ENCODE results near the gene GTSE1. TPM values are rescaled to one million over a fixed set of nuclear protein-coding genes. Genes with fewer than 3 reads are reported as not detected.

The GTSE1 gene
- total RNA-seq, 1 experiment from 2014 or later = 42.6 TPM

DNA sequence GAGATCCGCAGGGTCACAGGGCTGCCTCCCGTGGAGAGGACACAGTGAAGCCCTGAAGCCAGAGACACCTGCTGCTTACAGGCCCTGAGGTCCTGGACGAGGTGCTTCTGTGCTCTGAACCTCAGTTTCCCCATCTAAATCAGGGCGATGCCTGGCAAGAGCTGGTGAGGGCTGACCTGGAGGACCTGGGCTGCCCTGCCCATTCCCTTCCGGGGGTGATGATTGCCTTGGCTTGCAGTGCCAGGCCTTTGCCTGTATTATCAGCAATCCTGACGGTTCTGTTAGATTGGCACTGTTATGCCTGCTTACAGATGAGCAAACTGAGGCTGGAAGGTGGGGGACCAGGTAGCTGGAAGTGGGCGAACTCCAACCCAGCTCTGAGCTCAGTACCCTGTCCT is 7.8 kb upstream of the GTSE1 start:
- peaks cover 10 to 43% (median 40%) of the 10 kb centered on the region in 3 experiments; a peak in 6 of 7 replicates for H3K36me3 Mint-ChIP-seq (ENCODE audit: insufficient read depth in 1 of 3, low read depth in 3 of 3)
- H3K79me1 ChIP-seq (ENCODE audit: insufficient read depth, low read depth, low read length, poor library complexity, severe bottlenecking) = no peaks in the 10 kb centered on the region
- H2BK20ac ChIP-seq (ENCODE audit: low read depth, low read length, poor library complexity, severe bottlenecking) = no peak overlapping the region
- no peak overlapping the region for H3K18ac ChIP-seq (ENCODE audit: insufficient read length, low read depth, low read length)
- H3K4me1 ChIP-seq (ENCODE audit: insufficient read depth, low read length) = no peaks in the 10 kb centered on the region
- no peak overlapping the region for H4K5ac ChIP-seq (ENCODE audit: insufficient read length, low read depth, low read length)
- H2AK5ac ChIP-seq (ENCODE audit: insufficient read length, low read length) = no peak overlapping the region
- H4K8ac ChIP-seq (replicated peaks; ENCODE audit: insufficient read length, low read depth, low read length) = no peak overlapping the region
- H3K56ac ChIP-seq (ENCODE audit: insufficient read length, low read depth, low read length) = no peak overlapping the region
- no peak overlapping the region for H3K4me2 ChIP-seq (ENCODE audit: insufficient read depth, insufficient read length, low read length)
- no peak overlapping the region for H4K91ac ChIP-seq (ENCODE audit: insufficient read length, low read depth, low read length)
- H2BK15ac ChIP-seq (ENCODE audit: low read depth, low read length) = no peak overlapping the region
- no peaks in the 10 kb centered on the region for H3K79me2 ChIP-seq (ENCODE audit: insufficient read depth, low read length)
- H3K27ac Mint-ChIP-seq = no peak overlapping the region
- H3K4me1 Mint-ChIP-seq = no peaks in the 10 kb centered on the region
- TF ChIP-seq, protein P1, sequence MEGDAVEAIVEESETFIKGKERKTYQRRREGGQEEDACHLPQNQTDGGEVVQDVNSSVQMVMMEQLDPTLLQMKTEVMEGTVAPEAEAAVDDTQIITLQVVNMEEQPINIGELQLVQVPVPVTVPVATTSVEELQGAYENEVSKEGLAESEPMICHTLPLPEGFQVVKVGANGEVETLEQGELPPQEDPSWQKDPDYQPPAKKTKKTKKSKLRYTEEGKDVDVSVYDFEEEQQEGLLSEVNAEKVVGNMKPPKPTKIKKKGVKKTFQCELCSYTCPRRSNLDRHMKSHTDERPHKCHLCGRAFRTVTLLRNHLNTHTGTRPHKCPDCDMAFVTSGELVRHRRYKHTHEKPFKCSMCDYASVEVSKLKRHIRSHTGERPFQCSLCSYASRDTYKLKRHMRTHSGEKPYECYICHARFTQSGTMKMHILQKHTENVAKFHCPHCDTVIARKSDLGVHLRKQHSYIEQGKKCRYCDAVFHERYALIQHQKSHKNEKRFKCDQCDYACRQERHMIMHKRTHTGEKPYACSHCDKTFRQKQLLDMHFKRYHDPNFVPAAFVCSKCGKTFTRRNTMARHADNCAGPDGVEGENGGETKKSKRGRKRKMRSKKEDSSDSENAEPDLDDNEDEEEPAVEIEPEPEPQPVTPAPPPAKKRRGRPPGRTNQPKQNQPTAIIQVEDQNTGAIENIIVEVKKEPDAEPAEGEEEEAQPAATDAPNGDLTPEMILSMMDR (conservative IDR thresholded peaks at IDR 0.05) = no peak
- no peak overlapping the region for H3K4me3 Mint-ChIP-seq
- H3T11ph ChIP-seq (ENCODE audit: low read length) = no peak overlapping the region
- no peaks in the 10 kb centered on the region; the same call in 1 of the 2 replicates for H3K27me3 Mint-ChIP-seq (ENCODE audit: low read depth)
- WGBS (ENCODE audit: extremely low coverage, insufficient read length, low lambda C conversion rate) = no CpG with 5 or more reads among the region's 7 CpGs
- H3K9ac ChIP-seq (ENCODE audit: extremely low read depth, insufficient read length, low read length) = no peak overlapping the region
- no peak overlapping the region for H3K23ac ChIP-seq (ENCODE audit: insufficient read length, low read depth, low read length)
- H3K9me3 Mint-ChIP-seq = no peaks in the 10 kb centered on the region
- no peak overlapping the region for H2BK12ac ChIP-seq (ENCODE audit: insufficient read length, low read depth, low read length)
- no peaks in the 10 kb centered on the region for H3K9me3 ChIP-seq (ENCODE audit: control insufficient read depth, low read depth, low read length)
- no peak overlapping the region for H3K27ac ChIP-seq (ENCODE audit: insufficient read length, low read depth, low read length)
- no peaks in the 10 kb centered on the region for H3K23me2 ChIP-seq (ENCODE audit: insufficient read length, low read depth, low read length, poor library complexity, severe bottlenecking)
- no peaks in the 10 kb centered on the region for H4K20me1 ChIP-seq (ENCODE audit: control insufficient read depth, insufficient read depth, insufficient read length)
- H3K27me3 ChIP-seq (ENCODE audit: insufficient read depth, low read length) = no peaks in the 10 kb centered on the region
- H2BK120ac ChIP-seq (ENCODE audit: low read depth, low read length, poor library complexity, severe bottlenecking) = no peak overlapping the region
- H3K4ac ChIP-seq (ENCODE audit: low read depth, low read length) = no peak overlapping the region
- no peak overlapping the region for H2BK5ac ChIP-seq (ENCODE audit: insufficient read length, low read length)
- H2AFZ ChIP-seq (ENCODE audit: low read length) = no peak overlapping the region
- H3K14ac ChIP-seq (ENCODE audit: insufficient read depth, low read length) = no peak overlapping the region
- no peak for DNase-seq

All from H9 (cell line).